DMS153 treated with DMSO at 0.1 percent for 48 hours (cell line): ENCODE measurements around the gene SDK2.
A peak's percentile ranks its signal among the peaks of the same experiment; 100 is the strongest.
"Not testable (repeated sequence)": the region's sequence is repeated elsewhere in the genome, so short reads cannot be mapped to it uniquely, and the experiment has no call there.

Experiments
- DNase-seq: peaks from one replicate; lab custom pipeline; 2025; ENCODE audit not compliant: unreplicated experiment; lab: John Stamatoyannopoulos, UW

SDK2 gene

GRCh38 chr17:73492821-73493814 is 151.1 kb downstream of the SDK2 start:
- peak; percentile 73 for DNase-seq

- no peak for DNase-seq
Observed at GRCh38 chr17:73492125-73492820, 152.0 kb downstream of the SDK2 start.

- DNase-seq: no peak
Observed at GRCh38 chr17:73491648-73492047, 152.6 kb downstream of the SDK2 start.

GRCh38 chr17:73490851-73491250 is 153.4 kb downstream of the SDK2 start:
- DNase-seq: no peak

- DNase-seq: no peak
Observed at GRCh38 chr17:73489991-73490390, 154.3 kb downstream of the SDK2 start.

GRCh38 chr17:73489333-73489732 is 154.9 kb downstream of the SDK2 start:
- DNase-seq: no peak

- DNase-seq: no peak
Observed at GRCh38 chr17:73485130-73485529, 159.1 kb downstream of the SDK2 start.

GRCh38 chr17:73482894-73483293 is 161.4 kb downstream of the SDK2 start:
- no peak for DNase-seq

- DNase-seq: no peak
Observed at GRCh38 chr17:73482251-73482716, 162.0 kb downstream of the SDK2 start.

GRCh38 chr17:73481676-73482075 is 162.6 kb downstream of the SDK2 start:
- DNase-seq: no peak

- no peak for DNase-seq
Observed at GRCh38 chr17:73480740-73481139, 163.5 kb downstream of the SDK2 start.

- no peak for DNase-seq
Observed at GRCh38 chr17:73478768-73479424, 165.3 kb downstream of the SDK2 start.

- no peak for DNase-seq
Observed at GRCh38 chr17:73478334-73478733, 165.9 kb downstream of the SDK2 start.

- DNase-seq: peak; percentile 23
Observed at GRCh38 chr17:73476890-73477350, 167.3 kb downstream of the SDK2 start.

GRCh38 chr17:73474370-73474988 is 169.8 kb downstream of the SDK2 start:
- peak; percentile 58 for DNase-seq

GRCh38 chr17:73472715-73473114 is 171.5 kb downstream of the SDK2 start:
- DNase-seq: not testable (repeated sequence)

GRCh38 chr17:73471924-73472323 is 172.3 kb downstream of the SDK2 start:
- no peak for DNase-seq

- DNase-seq: no peak
Observed at GRCh38 chr17:73470316-73470826, 173.9 kb downstream of the SDK2 start.

GRCh38 chr17:73469311-73469710 is 174.9 kb downstream of the SDK2 start:
- no peak for DNase-seq

- DNase-seq: no peak
Observed at GRCh38 chr17:73468221-73468620, 176.0 kb downstream of the SDK2 start.

- no peak for DNase-seq
Observed at GRCh38 chr17:73467651-73468050, 176.6 kb downstream of the SDK2 start.
